NB4 (cell line): ENCODE measurements around the gene JDP2.

ENCODE experiments used
- DNase-seq: peaks from one replicate; pipeline ENCODE4 v3.0.0; 2010; ENCODE audit warnings: low read depth
- H3K4me3 ChIP-seq: one replicate; pipeline ENCODE4 v1.5.1; 2011; ENCODE audit warnings: mild to moderate bottlenecking, low read depth, low read length, moderate library complexity
- CTCF ChIP-seq: IDR thresholded peaks from one replicate; pipeline ENCODE4 v1.5.1; 2012; ENCODE audit warnings: low read depth, low read length
- MAX ChIP-seq: IDR thresholded peaks from 2 replicates; pipeline ENCODE4 v1.6.1; 2011; ENCODE audit warnings: low read depth, low read length
- MYC ChIP-seq: IDR thresholded peaks from 2 replicates; pipeline ENCODE4 v1.6.1; 2011; ENCODE audit warnings: low read depth, low read length
- POLR2A ChIP-seq: IDR thresholded peaks from 2 replicates; pipeline ENCODE4 v1.6.1; 2011; ENCODE audit warnings: mild to moderate bottlenecking; ENCODE audit not compliant: insufficient read length; ENCODE audit errors: extremely low read depth

The JDP2 gene

GRCh38 chr14:75402867-75403413 is 24.9 kb upstream of the JDP2 start:
- TF ChIP-seq POLR2A (no peak), CTCF (no peak), MAX (no peak), MYC (no peak)
- peak; percentile 36 for DNase-seq
- no peak overlapping the region for H3K4me3 ChIP-seq

GRCh38 chr14:75404847-75405246 is 23.0 kb upstream of the JDP2 start:
- no peak for DNase-seq
- no peak overlapping the region for H3K4me3 ChIP-seq
- no peak for TF ChIP-seq POLR2A
- no peak for TF ChIP-seq MAX
- no peak for TF ChIP-seq MYC
- no peak for TF ChIP-seq CTCF

GRCh38 chr14:75406102-75406501 is 21.7 kb upstream of the JDP2 start:
- TF ChIP-seq CTCF (no peak), MYC (no peak), POLR2A (no peak), MAX (no peak)
- DNase-seq = no peak

GRCh38 chr14:75406856-75407255 is 21.0 kb upstream of the JDP2 start:
- no peak overlapping the region for H3K4me3 ChIP-seq
- DNase-seq = peak; percentile 23
- TF ChIP-seq MYC = no peak
- no peak for TF ChIP-seq POLR2A
- no peak for TF ChIP-seq CTCF
- TF ChIP-seq MAX = no peak

More at GRCh38 chr14:75406102-75406501, 21.7 kb upstream of the JDP2 start:
- H3K4me3 ChIP-seq = no peak overlapping the region

- TF ChIP-seq MAX = no peak
- DNase-seq = no peak
- no peak overlapping the region for H3K4me3 ChIP-seq
Measured at GRCh38 chr14:75409316-75410205, 18.3 kb upstream of the JDP2 start.

- TF ChIP-seq MAX (no peak), POLR2A (no peak), CTCF (no peak), MYC (no peak)
- H3K4me3 ChIP-seq = no peak overlapping the region
- DNase-seq = no peak
Measured at GRCh38 chr14:75411214-75411540, 16.6 kb upstream of the JDP2 start.
